H1 (cell line): ENCODE results near the gene PRSS22.

ENCODE experiments used
- POLR2A ChIP-seq, 2 experiments: IDR thresholded peaks; 1 replicate in 1 of 2; 2 replicates in 1 of 2; pipeline ENCODE4 v1.6.1; 2011; ENCODE audit warnings: low read depth in 2 of 2, low read length in 2 of 2, mild to moderate bottlenecking in 2 of 2; ENCODE audit errors: control extremely low read depth in 1 of 2
- TF ChIP-seq, protein P1 (sequence below), 3 experiments: IDR thresholded peaks; 1 replicate in 2 of 3; 2 replicates in 1 of 3; pipeline versions ENCODE4 v1.5.1 to v1.6.1; 2011; ENCODE audit warnings: low read length in 3 of 3, mild to moderate bottlenecking in 3 of 3, inconsistent platforms in 2 of 3, low read depth in 1 of 3, moderate library complexity in 1 of 3; ENCODE audit not compliant: insufficient read depth in 1 of 3; ENCODE audit errors: control extremely low read depth in 1 of 3

- no peak for TF ChIP-seq POLR2A (IDR thresholded peaks at IDR 0.05; ENCODE audit: control extremely low read depth in 1 of 2, low read depth in 2 of 2, low read length in 2 of 2)
- TF ChIP-seq, protein P1, sequence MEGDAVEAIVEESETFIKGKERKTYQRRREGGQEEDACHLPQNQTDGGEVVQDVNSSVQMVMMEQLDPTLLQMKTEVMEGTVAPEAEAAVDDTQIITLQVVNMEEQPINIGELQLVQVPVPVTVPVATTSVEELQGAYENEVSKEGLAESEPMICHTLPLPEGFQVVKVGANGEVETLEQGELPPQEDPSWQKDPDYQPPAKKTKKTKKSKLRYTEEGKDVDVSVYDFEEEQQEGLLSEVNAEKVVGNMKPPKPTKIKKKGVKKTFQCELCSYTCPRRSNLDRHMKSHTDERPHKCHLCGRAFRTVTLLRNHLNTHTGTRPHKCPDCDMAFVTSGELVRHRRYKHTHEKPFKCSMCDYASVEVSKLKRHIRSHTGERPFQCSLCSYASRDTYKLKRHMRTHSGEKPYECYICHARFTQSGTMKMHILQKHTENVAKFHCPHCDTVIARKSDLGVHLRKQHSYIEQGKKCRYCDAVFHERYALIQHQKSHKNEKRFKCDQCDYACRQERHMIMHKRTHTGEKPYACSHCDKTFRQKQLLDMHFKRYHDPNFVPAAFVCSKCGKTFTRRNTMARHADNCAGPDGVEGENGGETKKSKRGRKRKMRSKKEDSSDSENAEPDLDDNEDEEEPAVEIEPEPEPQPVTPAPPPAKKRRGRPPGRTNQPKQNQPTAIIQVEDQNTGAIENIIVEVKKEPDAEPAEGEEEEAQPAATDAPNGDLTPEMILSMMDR (IDR thresholded peaks at IDR 0.05; ENCODE audit: control extremely low read depth in 1 of 3, insufficient read depth in 1 of 3, low read depth in 1 of 3, low read length in 3 of 3) = no peak
These were observed 5.8 kb downstream of the PRSS22 start for GRCh38 chr16:2852003-2852730.
